ENCODE results near the gene MRPS15.

MRPS15 gene

DNA sequence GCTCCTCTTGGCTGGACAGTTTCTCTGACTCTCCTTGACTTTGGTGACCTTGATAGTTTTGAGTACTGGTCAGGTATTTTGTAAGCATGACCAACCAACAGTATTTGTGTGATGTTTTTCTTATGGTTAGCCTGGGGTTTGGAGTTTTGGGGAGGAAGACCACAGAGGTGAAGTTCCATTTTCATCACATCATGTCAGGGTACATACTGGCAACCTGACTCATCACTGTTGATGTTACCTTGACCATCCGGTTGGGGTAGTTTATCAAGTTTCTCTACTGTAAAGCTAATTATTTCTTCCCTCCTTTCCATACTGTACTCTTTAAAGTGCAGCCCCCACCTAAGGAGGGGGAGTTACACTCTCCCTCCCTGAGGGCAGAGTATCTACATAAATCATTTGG lies 27.4 kb downstream of the MRPS15 start:
- no peak overlapping the region for H3K27ac ChIP-seq
- no peak overlapping the region for H3K4me3 ChIP-seq

DNA sequence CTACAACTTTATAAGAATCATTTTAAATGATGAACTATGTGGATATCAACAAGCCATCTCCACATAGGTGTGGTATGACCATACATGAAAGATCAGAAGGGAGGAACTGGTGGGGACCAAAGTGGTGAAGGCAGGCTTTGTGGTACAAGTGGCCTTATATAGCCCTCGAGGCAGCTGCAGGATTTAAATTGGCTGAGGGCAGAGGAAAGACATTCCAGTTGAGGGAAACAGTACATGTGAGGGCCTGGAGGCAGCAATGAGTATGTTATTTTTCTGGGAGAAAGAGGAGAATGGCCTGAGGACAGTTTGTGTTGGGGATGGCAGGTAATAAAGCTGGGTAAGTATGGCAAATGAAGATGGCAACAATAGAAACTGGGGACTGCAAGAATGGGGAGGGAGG lies 31.1 kb downstream of the MRPS15 start:
- no peak overlapping the region for H3K27ac ChIP-seq
- DNase-seq (ENCODE audit: low spot score), result no peak
- no peak overlapping the region for H3K4me3 ChIP-seq
- TF ChIP-seq, protein P1, sequence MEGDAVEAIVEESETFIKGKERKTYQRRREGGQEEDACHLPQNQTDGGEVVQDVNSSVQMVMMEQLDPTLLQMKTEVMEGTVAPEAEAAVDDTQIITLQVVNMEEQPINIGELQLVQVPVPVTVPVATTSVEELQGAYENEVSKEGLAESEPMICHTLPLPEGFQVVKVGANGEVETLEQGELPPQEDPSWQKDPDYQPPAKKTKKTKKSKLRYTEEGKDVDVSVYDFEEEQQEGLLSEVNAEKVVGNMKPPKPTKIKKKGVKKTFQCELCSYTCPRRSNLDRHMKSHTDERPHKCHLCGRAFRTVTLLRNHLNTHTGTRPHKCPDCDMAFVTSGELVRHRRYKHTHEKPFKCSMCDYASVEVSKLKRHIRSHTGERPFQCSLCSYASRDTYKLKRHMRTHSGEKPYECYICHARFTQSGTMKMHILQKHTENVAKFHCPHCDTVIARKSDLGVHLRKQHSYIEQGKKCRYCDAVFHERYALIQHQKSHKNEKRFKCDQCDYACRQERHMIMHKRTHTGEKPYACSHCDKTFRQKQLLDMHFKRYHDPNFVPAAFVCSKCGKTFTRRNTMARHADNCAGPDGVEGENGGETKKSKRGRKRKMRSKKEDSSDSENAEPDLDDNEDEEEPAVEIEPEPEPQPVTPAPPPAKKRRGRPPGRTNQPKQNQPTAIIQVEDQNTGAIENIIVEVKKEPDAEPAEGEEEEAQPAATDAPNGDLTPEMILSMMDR (IDR thresholded peaks at IDR 0.05), result no peak

More for the DNA sequence above, 27.4 kb downstream of the MRPS15 start:
- TF ChIP-seq, protein P1 (IDR thresholded peaks at IDR 0.05), result no peak
- no peak for DNase-seq (ENCODE audit: low spot score)

DNA sequence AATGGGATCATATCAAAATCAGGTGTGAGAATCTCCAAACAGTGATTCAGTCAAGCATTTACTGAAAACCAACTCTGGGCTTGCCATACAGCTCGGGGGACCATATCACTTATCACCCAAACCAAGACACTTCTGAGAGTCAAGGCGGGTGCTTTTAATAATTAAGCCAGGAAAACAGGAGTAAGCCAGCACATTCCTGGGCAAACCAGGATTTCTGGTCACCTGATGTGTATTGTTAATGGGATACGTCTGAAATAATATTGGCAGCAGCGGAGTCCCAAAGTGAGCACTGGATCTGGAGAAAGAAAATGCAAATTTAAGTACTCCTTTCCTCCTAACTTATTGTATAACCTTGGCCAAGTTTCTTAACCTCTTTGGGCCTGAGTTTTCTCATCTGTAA lies 31.6 kb downstream of the MRPS15 start:
- DNase-seq (ENCODE audit: low spot score), result no peak
- Histone ChIP-seq H3K27ac (no peak overlapping the region), H3K4me3 (no peak overlapping the region)
- TF ChIP-seq, protein P1 (IDR thresholded peaks at IDR 0.05), result no peak

DNA sequence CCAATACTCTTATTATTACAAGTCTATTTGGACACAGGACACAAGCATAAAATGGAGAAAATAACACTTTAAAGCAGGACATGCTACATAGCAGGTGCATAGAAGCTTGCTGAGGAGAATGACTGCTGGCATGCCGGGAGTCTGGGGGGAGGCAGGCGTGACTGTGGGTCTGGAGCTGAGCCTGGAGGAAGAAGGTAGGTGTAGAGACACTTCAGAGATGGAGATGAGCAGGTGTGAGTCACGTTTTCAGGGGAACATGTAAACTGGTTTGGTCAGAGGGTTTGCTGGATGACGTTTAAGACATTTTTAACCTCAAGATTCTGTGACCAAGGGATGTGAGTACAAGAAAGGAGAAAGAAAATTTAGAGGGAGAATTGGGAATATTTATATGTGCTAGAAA lies 38.4 kb downstream of the MRPS15 start:
- Histone ChIP-seq H3K4me3 (no peak overlapping the region), H3K27ac (no peak overlapping the region)
- no peak for DNase-seq (ENCODE audit: low spot score)
- TF ChIP-seq, protein P1 (IDR thresholded peaks at IDR 0.05), result no peak

DNA sequence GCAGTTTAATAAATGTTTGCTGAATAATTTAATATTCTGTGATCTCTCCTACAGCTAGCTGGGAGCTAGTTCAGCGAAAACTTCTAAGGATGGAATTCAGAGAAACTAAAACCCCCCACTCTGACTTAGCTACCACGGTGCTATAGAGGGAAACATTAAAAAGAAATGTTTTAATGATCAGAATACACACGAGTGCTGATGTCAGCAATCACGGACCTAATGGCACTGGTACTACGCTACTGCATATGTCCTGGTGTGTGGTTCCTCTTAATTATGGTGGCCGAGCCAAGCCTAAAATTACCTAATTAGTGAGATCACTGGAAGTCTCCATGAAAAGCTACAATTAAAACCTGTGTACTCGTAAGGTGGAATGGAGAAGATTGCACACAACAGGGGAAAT lies 42.5 kb downstream of the MRPS15 start:
- TF ChIP-seq, protein P1 (IDR thresholded peaks at IDR 0.05), result no peak
- DNase-seq (ENCODE audit: low spot score), result no peak
- no peak overlapping the region for H3K27ac ChIP-seq
- H3K4me3 ChIP-seq, result no peak overlapping the region

DNA sequence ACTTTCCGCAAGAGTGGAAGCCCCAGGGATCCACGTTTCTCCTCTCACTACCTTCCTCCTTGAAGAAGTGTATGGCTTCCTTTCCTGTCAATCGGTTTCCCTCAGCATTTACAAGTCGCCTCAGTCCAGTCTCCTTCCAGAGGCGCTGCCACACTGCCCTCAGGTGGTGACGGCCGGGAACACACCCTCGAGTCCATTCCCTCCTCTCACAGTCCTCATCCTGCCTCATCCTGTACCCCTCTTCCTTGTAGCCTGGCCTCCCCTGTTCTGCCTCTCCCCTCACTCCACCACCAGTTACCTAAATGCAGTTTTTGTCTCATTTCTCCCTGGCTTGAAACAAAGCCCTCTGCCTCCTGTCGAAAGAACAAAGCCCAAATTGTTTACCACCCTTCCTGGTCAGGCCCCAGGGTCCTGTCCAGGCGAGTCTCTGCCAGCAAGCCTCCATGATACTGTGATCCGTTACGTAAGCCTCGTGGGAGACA lies 43.3 kb downstream of the MRPS15 start:
- TF ChIP-seq, protein P1 (IDR thresholded peaks at IDR 0.05), result peak; percentile 59
- no peak overlapping the region for H3K4me3 ChIP-seq
- peak; percentile 91 for DNase-seq (ENCODE audit: low spot score)
- no peak overlapping the region for H3K27ac ChIP-seq

DNA sequence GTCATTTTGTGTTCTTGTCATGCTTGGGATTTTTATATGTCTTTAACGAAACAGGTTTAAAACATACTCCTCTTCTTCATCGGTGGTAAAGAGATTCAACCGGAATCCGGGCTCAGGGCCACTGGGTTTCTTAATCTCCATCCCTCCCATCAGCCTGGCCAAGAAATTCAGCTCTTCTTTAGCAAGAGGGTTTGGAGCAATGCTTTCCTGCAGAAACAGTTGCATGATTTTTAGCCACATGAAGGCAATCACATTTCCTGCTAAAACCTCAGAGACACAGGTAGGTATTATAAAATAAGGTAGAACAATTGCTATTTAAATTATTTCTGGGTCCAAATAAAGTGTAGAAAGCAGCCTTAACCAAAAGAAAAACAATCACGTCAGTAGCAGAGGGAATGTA lies 43.8 kb downstream of the MRPS15 start:
- TF ChIP-seq, protein P1 (IDR thresholded peaks at IDR 0.05), result no peak
- no peak overlapping the region for H3K4me3 ChIP-seq
- H3K27ac ChIP-seq, result no peak overlapping the region
- no peak for DNase-seq (ENCODE audit: low spot score)
